ENCODE measurements around the gene PANX2.

The PANX2 gene

GRCh38 chr22:50216055-50216683 lies 45.6 kb downstream of the PANX2 start:
- DNase-seq (ENCODE audit: low spot score): no peak

- DNase-seq (ENCODE audit: low spot score): no peak
Measured at GRCh38 chr22:50216684-50217520, 46.4 kb downstream of the PANX2 start.

- DNase-seq (ENCODE audit: low spot score): no peak
Measured at GRCh38 chr22:50217543-50218152, 47.1 kb downstream of the PANX2 start.

GRCh38 chr22:50218153-50218995 lies 47.8 kb downstream of the PANX2 start:
- DNase-seq (ENCODE audit: low spot score): no peak

GRCh38 chr22:50218996-50219727 lies 48.6 kb downstream of the PANX2 start:
- DNase-seq (ENCODE audit: low spot score): no peak

- DNase-seq (ENCODE audit: low spot score): no peak
Measured at GRCh38 chr22:50219800-50220602, 49.5 kb downstream of the PANX2 start.

GRCh38 chr22:50220603-50221409 lies 50.3 kb downstream of the PANX2 start:
- no peak for DNase-seq (ENCODE audit: low spot score)

- DNase-seq (ENCODE audit: low spot score): no peak
Measured at GRCh38 chr22:50221410-50222300, 51.1 kb downstream of the PANX2 start.

- no peak for DNase-seq (ENCODE audit: low spot score)
Measured at GRCh38 chr22:50222508-50222907, 52.0 kb downstream of the PANX2 start.

GRCh38 chr22:50224071-50224470 lies 53.5 kb downstream of the PANX2 start:
- DNase-seq (ENCODE audit: low spot score): no peak

GRCh38 chr22:50225200-50225969 lies 54.9 kb downstream of the PANX2 start:
- DNase-seq (ENCODE audit: low spot score): no peak

- no peak for DNase-seq (ENCODE audit: low spot score)
Measured at GRCh38 chr22:50226063-50226874, 55.7 kb downstream of the PANX2 start.

- no peak for DNase-seq (ENCODE audit: low spot score)
Measured at GRCh38 chr22:50226875-50227165, 56.3 kb downstream of the PANX2 start.

GRCh38 chr22:50227579-50228215 lies 57.2 kb downstream of the PANX2 start:
- DNase-seq (ENCODE audit: low spot score): no peak

GRCh38 chr22:50228366-50228765 lies 57.8 kb downstream of the PANX2 start:
- DNase-seq (ENCODE audit: low spot score): no peak

GRCh38 chr22:50229370-50229769 lies 58.8 kb downstream of the PANX2 start:
- no peak for DNase-seq (ENCODE audit: low spot score)
